Measurements from ENCODE around the gene RIN3.

- no peak for TF ChIP-seq CTCF (IDR thresholded peaks at IDR 0.05; ENCODE audit: low read depth, low read length)
- TF ChIP-seq POLR2A (IDR thresholded peaks at IDR 0.05; ENCODE audit: extremely low read depth, insufficient read length) = no peak
- no peak for TF ChIP-seq MAX (IDR thresholded peaks at IDR 0.05; ENCODE audit: low read depth, low read length)
- no peak for TF ChIP-seq MYC (IDR thresholded peaks at IDR 0.05; ENCODE audit: low read depth, low read length)
These were observed 162.4 kb downstream of the RIN3 start for GRCh38 chr14:92675976-92676375.

Measured in NB4 (cell line).